Middle frontal gyrus (tissue), 1 donor: ENCODE data around the gene DOK3.

ENCODE experiments used
- DNase-seq: peaks from one replicate; pipeline ENCODE4 v3.0.0-alpha.2; 2015; ENCODE audit warnings: low spot score; ENCODE audit errors: extremely low spot score

The DOK3 gene, protein sequence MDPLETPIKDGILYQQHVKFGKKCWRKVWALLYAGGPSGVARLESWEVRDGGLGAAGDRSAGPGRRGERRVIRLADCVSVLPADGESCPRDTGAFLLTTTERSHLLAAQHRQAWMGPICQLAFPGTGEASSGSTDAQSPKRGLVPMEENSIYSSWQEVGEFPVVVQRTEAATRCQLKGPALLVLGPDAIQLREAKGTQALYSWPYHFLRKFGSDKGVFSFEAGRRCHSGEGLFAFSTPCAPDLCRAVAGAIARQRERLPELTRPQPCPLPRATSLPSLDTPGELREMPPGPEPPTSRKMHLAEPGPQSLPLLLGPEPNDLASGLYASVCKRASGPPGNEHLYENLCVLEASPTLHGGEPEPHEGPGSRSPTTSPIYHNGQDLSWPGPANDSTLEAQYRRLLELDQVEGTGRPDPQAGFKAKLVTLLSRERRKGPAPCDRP

DNA sequence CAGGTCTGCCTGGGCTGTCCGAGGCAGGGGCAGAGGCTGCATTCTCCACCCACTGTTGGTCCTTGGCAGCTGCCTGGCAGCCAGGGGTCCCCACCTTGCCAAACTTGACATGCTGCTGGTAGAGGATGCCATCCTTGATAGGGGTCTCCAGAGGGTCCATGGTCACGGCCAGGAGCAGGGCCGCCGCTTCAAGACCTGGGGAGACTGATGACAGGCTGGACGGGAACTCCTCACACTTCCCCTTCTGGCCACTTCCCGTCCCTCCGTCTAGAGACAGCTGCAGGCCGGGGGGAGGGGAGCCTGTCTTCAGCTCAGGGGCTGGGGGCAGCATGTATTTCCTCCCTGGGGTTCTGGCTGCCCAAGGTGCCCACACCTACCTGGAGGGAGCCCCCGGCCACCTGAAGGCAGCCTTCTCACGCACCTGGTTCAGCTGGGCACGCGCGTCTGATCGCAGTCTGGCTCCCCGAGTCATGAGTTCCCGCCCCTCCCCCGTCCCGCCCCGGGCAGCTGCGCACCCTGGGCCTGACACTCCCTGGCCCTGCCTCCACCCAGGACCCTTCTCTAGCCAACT lies at the start of gene DOK3:
DOK3 (minus strand) TSS at position 446 of the 571 bp plus-strand sequence; CDS start at position 160, 286 bp downstream.
- no peak for DNase-seq

DNA sequence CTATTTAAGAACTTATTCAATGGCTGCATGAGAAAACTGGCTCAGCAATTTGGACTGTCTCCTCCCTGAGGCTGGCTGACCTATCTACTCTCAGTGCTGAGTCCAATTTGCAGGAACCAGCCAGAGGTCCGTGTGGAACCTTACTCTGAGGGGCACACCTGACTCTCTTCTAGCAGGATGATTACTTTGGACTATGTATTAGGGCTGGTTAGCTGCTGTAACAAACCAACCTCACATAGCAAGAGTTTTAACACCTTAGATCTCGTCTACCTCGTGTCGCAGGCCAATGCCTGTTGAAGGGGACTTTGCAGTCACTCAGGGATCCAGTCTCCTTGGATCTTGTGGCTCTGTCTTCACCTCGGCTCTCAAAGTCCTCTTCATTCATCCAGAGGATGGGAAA lies 48.2 kb upstream of the DOK3 start:
- DNase-seq = no peak

DNA sequence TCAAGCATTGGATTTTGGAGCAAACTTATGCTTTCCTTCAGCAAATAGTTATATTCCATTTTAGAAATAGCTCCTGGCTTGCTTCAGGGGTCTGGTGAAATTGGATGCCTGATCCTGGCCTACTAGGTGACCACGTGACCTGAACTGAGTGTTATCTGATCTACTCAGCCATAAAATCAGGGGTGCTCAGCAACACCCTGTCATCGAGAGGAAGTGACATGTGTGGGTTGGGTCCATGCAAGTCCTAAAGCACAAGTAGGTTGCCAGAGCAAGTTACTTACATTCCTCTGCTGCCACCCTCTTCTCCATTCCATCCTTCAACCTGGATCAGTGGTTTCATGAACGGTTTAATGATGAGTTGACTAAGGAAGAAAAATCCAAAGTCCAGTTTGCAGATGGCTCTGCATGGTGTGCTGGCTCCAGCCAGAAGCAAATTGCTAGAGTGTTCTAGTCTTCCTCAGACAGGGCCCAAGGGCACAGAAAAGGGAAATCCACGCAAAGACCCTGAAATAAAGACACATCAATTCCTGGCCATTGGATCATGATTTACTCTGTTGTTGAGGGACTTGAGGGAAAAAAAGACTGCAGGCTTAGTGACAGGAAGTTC lies 47.5 kb upstream of the DOK3 start:
- DNase-seq = no peak

DNA sequence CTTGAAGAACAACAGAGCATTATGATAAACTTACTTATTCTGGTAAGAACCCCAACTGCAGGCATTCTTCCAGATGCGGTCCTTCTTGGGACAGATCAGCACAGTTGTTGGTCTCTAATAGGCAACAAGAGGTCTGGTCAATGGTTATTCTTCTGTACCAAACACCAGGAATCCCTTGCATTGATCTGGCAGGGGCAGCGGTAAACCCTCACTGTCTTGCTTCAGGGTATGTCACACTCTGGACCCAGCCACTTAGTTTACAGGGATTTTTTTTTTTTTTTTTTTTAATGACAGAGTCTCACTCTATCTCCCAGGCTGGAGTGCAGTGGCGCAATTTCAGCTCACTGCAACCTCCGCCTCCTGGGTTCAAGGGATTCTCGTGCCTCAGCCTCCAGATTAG lies 46.0 kb upstream of the DOK3 start:
- DNase-seq = no peak

DNA sequence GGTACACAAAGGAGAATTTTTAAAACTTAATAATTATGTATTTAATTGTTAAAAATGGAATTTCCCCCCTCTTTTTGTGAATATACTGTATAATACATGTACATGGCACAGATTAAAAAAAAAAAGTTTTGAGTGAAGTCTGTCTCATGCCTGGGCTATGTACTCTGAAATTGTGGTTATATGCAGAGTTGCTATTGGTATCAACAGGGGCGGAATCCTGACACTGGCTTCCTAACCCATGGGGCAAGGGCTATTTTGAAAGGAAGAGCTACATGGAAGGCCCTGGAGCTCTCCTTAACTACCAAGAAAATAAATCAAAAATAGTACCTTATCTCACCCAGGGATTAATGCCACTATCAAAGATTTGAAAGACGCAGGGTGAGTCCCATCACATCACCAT lies 45.6 kb upstream of the DOK3 start:
- no peak for DNase-seq

DNA sequence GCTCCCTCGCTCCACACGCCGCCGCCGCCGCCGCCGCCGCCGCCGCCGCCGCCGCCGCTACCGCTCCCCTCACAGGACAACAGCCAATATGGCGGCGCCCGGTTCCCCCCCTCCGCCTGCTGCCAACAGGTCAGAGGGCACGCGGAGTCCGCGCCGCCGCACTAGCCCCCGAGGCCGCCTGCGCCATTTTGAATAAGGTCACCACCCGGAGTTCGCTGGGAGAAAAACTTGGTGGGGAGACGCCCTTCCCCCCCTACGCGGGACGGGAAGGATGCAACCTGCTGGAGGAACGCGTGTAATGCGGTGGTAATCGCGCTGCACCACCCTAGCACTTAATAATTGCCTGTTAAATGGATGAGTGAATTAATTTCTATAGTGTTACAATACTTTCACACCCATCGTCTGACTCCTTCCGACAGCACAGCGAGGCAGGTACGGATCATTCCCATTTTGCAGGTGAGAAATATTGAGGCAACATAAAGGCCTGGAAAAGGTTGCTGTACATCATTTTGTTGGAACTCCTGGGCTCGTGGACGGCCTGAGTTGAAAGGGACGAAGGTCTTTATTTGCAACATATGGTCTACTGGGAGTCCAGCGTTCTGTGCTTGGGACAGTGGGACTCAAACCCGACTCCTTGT lies 45.0 kb upstream of the DOK3 start, which contains the start of gene FAM193B:
FAM193B (minus strand) TSS at position 90 of the 638 bp plus-strand sequence. CDS start 105 bp downstream, outside the sequence.
- DNase-seq = peak; percentile 82

DNA sequence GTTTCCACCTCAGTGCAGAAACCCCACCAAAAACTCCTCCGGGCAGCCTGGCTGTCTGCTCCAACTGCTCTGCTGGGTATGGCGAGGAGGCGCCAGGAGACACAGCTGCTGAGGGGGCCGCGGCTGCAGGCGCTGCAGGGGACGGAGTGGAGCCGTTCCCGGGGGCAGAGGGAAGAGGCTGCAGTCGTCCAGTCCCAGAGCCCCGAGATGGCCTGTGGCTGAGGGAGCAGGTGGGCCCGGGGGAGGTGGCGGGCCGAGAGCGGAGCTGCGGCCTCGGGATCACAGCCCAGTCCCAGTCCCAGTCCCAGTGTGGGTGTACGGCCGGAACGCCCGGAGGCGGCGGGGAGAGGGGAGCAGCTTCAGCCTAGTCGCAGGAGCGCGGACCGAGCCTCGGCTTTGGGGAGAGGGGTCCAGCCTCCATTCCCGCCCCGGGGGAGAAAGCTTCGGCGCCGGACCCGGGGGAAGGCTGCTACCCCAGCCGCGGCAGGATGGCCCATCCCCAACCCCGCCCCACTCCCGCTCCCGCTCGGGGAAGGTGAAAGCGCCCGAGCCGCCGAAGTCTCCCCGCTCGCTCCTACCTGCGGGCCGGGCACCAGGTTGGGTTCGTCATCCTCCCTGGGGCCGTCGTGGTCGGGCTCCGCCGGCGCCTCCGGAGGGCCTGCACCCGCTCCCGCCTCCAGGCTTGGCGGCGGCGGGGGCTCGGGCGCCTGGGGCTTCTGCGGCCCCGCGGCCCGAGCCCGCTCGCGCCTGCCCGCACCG lies 44.2 kb upstream of the DOK3 start:
- no peak for DNase-seq

DNA sequence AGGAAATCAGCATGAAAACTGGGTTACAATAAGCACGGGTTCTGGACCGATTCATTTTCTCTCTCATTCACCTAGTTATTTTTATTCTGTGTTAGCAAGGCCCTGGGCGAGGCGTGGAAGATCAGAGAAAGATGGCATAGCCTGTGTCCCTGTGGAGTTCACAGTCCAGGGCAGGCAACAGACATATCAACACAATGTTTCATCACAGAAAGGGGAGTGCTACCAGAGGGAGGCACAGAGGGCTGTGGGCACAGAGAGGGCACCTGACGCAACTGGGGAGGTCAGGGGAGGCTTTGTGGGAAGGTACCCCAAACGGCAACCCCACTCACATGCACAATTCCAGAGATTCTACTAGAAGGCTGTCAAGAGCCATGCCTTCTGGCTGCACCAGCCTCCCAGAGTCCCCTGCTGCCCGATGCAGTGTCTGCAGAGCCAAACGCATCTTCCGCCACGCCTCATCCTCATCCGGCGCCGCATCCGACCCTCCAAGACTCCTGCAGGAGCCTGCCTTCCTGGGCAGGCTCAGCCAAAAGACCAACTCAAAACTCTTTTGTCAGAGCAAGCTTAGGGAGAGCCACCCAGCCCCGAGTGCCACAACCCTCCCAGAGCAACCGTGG lies 43.3 kb upstream of the DOK3 start:
- no peak for DNase-seq

DNA sequence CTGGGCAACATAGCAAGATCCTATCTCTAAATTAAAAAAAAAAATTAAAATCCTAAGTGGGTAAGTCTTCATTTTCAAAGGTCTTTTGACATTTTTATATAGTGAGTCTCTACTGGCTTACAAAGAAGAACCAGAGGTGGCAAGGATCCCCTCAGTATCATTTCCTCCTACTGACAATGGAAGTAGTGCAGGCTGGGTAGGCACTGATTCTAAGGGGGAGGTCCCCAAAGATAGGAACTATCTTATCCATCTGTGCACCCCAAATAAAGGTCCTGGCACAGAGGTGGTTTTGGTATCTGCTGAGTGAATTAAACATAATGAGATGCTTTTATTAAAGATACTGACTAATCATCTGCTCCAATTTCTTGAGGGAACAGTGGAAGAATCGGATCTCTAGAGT lies 40.5 kb upstream of the DOK3 start:
- DNase-seq = no peak

DNA sequence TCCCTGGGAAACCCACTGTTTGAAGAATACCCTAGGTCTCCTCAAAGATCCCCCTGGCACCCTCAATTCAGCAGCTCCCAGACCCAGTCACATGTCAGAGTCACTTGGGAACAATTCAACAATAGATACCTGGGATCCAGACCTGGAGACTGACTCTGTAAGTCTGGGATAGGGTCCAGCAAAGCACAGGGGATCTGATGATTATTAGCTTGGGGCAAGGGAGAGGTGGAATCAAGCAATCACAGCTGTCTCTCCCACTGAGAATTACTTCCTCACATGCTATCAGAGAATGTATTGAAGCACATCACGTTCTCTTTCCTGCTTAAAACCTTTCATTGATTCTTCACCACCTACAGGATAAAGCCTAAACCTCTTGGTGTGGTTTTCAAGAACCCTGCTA lies 38.9 kb upstream of the DOK3 start:
- no peak for DNase-seq

DNA sequence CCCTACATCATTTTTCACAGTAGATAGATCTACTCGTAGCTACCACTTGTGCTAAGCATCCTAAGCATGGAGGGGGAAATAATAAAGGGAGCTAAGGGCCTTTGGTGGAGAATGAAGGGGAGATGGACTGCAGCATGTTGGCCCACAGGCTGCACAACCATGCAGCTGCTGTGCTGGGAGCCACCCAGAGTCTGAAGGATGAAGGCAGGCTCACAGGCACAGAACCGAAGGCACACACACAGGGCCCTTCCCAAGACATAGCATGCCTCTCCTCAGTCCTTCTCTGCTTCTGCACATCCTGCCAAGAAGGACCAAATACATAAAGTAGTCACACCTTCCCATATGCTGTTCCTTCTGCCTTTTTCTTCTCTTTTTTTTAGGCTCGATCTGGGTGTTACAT lies 38.1 kb upstream of the DOK3 start:
- DNase-seq = no peak

DNA sequence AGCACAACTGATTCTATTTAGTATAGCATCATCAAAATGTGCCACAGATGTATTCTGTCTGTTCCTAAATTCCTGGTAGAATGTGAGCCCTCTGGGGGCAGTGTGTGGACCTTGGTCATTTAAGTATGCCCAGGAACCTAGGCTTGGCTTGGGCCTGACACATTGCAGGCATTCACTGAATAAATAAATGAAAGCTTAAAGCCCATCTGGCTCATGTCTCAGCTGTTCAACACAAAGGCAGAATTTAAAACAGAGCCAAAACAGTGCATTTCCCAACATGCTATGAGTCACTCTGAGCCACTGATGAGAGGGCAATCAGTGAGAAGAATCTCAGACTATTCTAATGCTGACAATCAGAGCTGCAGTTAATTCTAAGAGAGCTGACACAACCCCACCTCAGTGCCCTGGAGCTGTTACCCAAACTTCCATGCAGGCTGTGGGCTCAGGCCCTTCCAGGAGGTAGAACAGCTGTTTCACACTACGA lies 36.7 kb upstream of the DOK3 start:
- peak; percentile 57 for DNase-seq

DNA sequence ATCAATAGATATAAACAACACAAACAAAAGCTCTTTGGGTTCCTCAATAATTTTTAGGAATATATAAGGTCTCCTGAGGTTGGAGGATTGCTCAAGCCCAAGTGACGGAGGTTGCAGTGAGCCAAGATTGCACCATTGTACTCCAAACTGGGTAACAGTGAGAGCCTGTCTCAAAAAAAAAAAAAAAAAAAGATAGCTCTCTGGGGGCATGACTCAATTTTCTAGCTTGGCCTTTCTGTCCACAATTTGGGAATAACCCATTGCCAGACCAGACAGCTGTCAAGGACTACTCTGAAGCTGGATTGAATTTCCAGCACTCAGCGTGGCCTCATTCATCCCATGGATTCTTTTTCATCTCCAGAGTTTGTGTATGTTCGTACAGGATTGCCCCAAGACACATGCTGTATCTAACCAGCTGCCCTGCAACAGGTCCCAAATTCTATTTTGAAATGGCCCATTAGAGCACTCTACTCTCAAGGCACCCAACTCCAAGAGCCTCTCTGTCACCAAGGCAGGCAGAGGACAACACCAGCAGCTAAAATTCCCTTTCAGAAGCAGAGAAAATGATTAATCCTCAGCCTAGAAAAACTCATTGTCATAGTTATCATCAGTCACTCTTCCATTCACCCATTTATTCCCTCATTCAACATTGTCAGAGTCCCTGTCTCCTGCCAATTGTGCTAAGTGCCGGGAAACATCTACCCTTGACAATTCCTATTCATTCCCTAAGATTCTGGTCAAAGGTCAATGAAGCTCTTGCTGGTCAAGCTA lies 36.0 kb upstream of the DOK3 start:
- DNase-seq = no peak

DNA sequence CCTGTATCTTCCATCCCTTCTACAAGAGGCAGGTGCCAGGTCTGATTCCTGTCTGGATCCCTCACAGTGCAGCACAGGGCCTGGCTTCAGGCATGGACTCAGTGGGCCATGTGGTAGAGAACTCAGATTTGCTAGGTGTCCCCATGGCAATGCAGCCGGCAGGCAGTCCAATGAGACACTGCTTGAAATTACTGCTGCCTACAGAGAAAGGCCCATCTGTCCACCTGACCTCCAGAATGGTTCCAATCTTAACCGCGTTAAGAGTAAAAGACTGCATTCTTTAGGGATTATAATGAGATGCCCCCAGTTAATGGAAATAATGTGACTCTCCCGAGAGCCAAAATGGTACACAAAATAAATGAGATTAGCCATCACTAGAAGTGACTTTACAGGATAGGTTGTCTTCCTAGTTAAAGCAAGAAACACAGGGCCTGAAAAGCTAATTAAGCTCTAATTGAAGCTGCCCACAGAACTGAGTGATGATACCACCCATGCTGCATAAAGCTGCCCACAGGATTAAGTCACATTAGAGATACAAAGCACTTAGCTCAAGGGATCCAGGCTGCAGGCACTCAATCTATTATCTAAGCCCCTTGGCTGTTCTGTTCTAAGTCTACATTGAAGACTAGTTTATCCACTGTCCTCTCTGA lies 33.3 kb upstream of the DOK3 start:
- DNase-seq = no peak

DNA sequence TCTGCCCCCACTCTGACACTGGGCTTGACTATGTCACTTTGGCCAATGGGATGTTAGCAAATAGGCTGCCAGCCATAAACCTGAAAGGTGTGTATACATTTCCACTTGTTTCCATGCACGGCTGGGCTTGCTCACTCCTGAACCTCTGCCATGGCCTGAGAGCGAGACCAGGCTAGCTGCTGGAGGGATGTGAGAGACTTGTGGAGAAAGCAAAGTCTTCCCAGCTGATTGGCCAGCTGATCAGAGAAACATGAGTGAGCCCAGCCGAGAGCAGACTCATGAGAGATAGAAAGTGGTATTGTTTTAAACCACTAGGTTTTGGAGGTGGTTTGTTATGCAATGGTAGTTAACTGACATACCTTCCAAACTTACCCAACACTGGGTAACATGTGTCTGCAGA lies 30.8 kb upstream of the DOK3 start:
- DNase-seq = no peak

DNA sequence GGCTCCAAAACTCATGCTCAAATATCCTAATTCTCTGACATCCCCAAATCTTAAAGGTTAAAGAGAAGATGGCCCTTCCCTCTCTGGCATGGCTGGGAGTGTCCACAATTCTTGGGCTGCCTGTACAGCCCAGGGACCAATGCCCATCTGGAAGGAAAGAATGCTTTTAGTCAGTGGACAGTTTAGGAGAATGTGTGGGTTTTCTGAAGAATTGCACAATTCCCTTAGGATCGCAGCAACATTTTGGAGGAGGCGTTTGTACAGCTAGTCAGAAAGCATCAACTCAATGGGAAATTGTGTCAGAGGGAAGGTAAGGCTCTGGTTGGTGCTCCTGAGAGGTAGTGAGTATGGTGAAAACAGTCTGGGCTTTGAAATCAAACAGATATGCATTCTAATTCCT lies 29.8 kb upstream of the DOK3 start:
- DNase-seq = no peak

DNA sequence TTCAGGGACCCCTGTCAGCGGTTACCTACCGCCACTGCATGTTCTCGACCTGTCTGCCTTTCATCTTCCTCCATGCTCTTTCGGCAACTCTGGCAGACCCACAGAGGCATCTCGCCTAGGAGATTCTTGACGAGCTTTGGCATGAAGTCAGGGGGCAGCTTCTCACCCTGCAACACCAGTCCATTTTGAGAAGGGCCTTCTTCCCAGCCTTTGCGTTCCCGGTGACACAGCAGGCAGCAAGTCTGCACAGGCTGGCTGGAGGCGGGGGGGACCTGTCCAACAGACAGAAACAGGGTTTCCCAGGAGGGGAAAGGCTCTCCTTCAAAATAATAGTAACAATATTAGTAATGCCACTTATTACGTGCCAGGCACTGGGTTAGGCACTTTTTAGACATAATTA lies 29.2 kb upstream of the DOK3 start:
- DNase-seq = no peak

DNA sequence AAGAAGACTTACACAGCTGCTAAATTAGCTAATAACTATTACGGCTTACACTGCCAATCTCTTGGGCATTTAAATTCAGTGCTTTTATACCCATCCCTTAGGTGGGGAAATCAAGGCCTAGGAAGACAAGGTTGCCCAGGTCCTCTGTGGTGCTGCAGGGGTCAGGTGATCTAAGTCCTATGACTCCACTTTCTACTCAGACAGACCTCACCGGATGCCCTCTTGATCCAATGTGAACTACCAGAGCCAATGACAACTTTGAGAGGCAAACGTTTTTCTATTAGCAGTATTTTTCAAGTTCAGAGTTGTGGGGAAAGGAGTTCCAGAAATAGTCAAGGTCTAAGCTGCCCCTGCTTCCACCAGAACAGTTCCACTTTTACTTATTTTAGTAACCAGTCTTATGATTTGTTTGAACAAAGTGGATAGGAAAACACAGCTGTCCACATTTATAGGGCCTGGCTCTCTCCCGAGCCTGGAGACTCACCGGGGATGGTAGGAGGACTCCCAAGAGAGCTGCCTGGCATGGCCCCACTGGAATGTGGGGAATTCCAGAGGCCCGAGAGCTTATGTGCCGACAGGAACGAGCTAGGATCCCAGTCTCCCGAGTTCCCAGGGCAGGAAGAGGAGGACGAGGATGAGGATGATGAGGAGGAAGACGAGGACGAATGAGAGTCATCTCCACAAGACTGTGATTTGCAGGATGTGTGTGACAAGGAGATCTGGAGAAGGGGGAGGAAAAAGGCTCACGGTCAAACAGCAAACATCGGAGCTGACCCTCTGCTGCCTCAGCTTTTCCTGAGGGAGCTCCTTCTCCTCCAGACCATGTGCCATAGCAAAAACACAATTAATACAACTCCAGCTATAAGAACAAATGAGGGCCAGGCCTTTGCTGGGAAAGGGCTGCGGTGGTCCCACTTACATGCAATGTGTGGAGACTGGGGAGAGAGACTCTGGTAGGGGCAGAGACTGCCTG lies 28.0 kb upstream of the DOK3 start:
- peak; percentile 11 for DNase-seq
